Activated CD4-positive, alpha-beta memory T cell treated with anti-CD3 and anti-CD28 coated beads, Interleukin-2, amount 10 ng/mL, durations not matched to agents 7 days and 5 days (primary cell): ENCODE results near the gene TUBA8. TPM values are rescaled to one million over a fixed set of nuclear protein-coding genes. Genes with fewer than 3 reads are reported as not detected.
"Not testable (repeated sequence)": the region's sequence is repeated elsewhere in the genome, so short reads cannot be mapped to it uniquely, and the experiment has no call there.

ENCODE experiments used
- CTCF ChIA-PET: fragments of 350-600 bp; sonication (Branson Sonifier 250); formaldehyde crosslinking; loops from one replicate; lab custom pipeline; 2021; ENCODE audit warnings: antibody characterized with exemption, inconsistent platforms; lab: Charles Lee
- POLR2A ChIA-PET: fragments of 350-600 bp; sonication (Branson Sonifier 250); formaldehyde crosslinking; loops from one replicate; lab custom pipeline; 2021; ENCODE audit warnings: antibody characterized with exemption; lab: Charles Lee
- DNase-seq: peaks from one replicate; pipeline ENCODE4 v3.0.0-alpha.2; 2020
- H3K27ac Mint-ChIP-seq: one replicate; pipeline ENCODE4 v1.8.0; 2021; ENCODE audit warnings: mild to moderate bottlenecking, mixed read lengths
- H3K27me3 Mint-ChIP-seq: one replicate; pipeline ENCODE4 v1.8.0; 2021; ENCODE audit warnings: mixed read lengths
- H3K36me3 Mint-ChIP-seq: one replicate; pipeline ENCODE4 v1.8.0; 2021; ENCODE audit warnings: low read depth, mixed read lengths
- H3K4me1 Mint-ChIP-seq: one replicate; pipeline ENCODE4 v1.8.0; 2021; ENCODE audit warnings: mixed read lengths
- H3K4me3 Mint-ChIP-seq: one replicate; pipeline ENCODE4 v1.8.0; 2021; ENCODE audit warnings: mild to moderate bottlenecking, mixed read lengths
- H3K9me3 Mint-ChIP-seq: one replicate; pipeline ENCODE4 v1.8.0; 2021; ENCODE audit warnings: mixed read lengths
- total RNA-seq, 2 experiments: library from RNA; stranded (reverse); gene quantifications; one replicate each; pipeline ENCODE4 v1.2.3, GENCODE V29; 2021

TUBA8 gene
- total RNA-seq, 2 experiments from 2014 or later = 0.88 to 1.4 TPM

- no peak for DNase-seq
- ChIA-PET CTCF (no interaction called here), POLR2A (no interaction called here)
- H3K4me1 Mint-ChIP-seq = peaks cover under 1% of the 10 kb centered on the region
- H3K9me3 Mint-ChIP-seq = no peaks in the 10 kb centered on the region
- H3K27me3 Mint-ChIP-seq = peaks cover 36% of the 10 kb centered on the region
- no peaks in the 10 kb centered on the region for H3K36me3 Mint-ChIP-seq
- no peak overlapping the region for H3K4me3 Mint-ChIP-seq
- H3K27ac Mint-ChIP-seq = no peak overlapping the region
These were observed 39.9 kb upstream of the TUBA8 start for GRCh38 chr22:18070556-18071306.

- H3K9me3 Mint-ChIP-seq, H3K27ac Mint-ChIP-seq, H3K4me3 Mint-ChIP-seq, DNase-seq, H3K36me3 Mint-ChIP-seq, H3K4me1 Mint-ChIP-seq: not testable (repeated sequence)
- POLR2A ChIA-PET = interaction anchor here (1.1 kb wide), 1 partner anchor 8 kb away, joined by 3 read pairs; no protein-coding TSS in a partner anchor
- H3K27me3 Mint-ChIP-seq = peaks cover 29% of the 10 kb centered on the region
- CTCF ChIA-PET = interaction anchor here (0.7 to 2.2 kb wide), 3 partner anchors 9 to 286 kb away, joined by 3 to 7 read pairs (median 3); no protein-coding TSS in a partner anchor
These were observed 39.2 kb upstream of the TUBA8 start for GRCh38 chr22:18071307-18071967.

GRCh38 chr22:18071968-18072310 lies 38.7 kb upstream of the TUBA8 start:
- no peaks in the 10 kb centered on the region for H3K9me3 Mint-ChIP-seq
- H3K27ac Mint-ChIP-seq = no peak overlapping the region
- peaks cover 25% of the 10 kb centered on the region for H3K27me3 Mint-ChIP-seq
- peaks cover 10% of the 10 kb centered on the region for H3K4me1 Mint-ChIP-seq
- CTCF ChIA-PET = interaction anchor here (0.7 to 2.2 kb wide), 3 partner anchors 9 to 286 kb away, joined by 3 to 7 read pairs (median 3); no protein-coding TSS in a partner anchor
- POLR2A ChIA-PET = interaction anchor here (1.1 to 1.3 kb wide), 2 partner anchors 9 to 17 kb away, joined by 3 read pairs; no protein-coding TSS in a partner anchor
- no peaks in the 10 kb centered on the region for H3K36me3 Mint-ChIP-seq
- H3K4me3 Mint-ChIP-seq = no peak overlapping the region
- no peak for DNase-seq

- no peaks in the 10 kb centered on the region for H3K9me3 Mint-ChIP-seq
These were observed 37.1 kb upstream of the TUBA8 start for GRCh38 chr22:18073467-18073866.

GRCh38 chr22:18073927-18074326 lies 36.7 kb upstream of the TUBA8 start:
- POLR2A ChIA-PET, H3K36me3 Mint-ChIP-seq, DNase-seq, H3K27ac Mint-ChIP-seq, H3K27me3 Mint-ChIP-seq, H3K9me3 Mint-ChIP-seq, H3K4me3 Mint-ChIP-seq: not testable (repeated sequence)
- peaks cover 20% of the 10 kb centered on the region for H3K4me1 Mint-ChIP-seq
- CTCF ChIA-PET = interaction anchor here (6.1 kb wide), 1 partner anchor 244 kb away, joined by 89 read pairs; no protein-coding TSS in a partner anchor

More at GRCh38 chr22:18073467-18073866, 37.1 kb upstream of the TUBA8 start:
- Mint-ChIP-seq H3K27ac (no peak overlapping the region), H3K4me3 (no peak overlapping the region), H3K36me3 (peaks cover under 1% of the 10 kb centered on the region), H3K4me1 (peaks cover 15% of the 10 kb centered on the region), H3K27me3 (peaks cover 12% of the 10 kb centered on the region)
- ChIA-PET CTCF (interaction anchor here (2.2 kb wide), 1 partner anchor 288 kb away, joined by 7 read pairs; no protein-coding TSS in a partner anchor), POLR2A (interaction anchor here (1.3 kb wide), 1 partner anchor 16 kb away, joined by 3 read pairs; no protein-coding TSS in a partner anchor)
- DNase-seq = no peak

- CTCF ChIA-PET = interaction anchor here (0.7 to 6.1 kb wide), 14 partner anchors 10 to 334 kb away, joined by 3 to 89 read pairs (median 6); partner anchors contain the start of gene USP18
- DNase-seq = no peak
- H3K9me3 Mint-ChIP-seq = no peaks in the 10 kb centered on the region
- POLR2A ChIA-PET = interaction anchor here (1.2 to 4.9 kb wide), 7 partner anchors 16 to 298 kb away, joined by 3 to 72 read pairs (median 6); partner anchors contain the start of gene USP18
- no peak overlapping the region for H3K4me3 Mint-ChIP-seq
- peaks cover 31% of the 10 kb centered on the region for H3K4me1 Mint-ChIP-seq
- H3K27me3 Mint-ChIP-seq = no peaks in the 10 kb centered on the region
- H3K27ac Mint-ChIP-seq = no peak overlapping the region
- peaks cover 15% of the 10 kb centered on the region for H3K36me3 Mint-ChIP-seq
These were observed 35.4 kb upstream of the TUBA8 start for GRCh38 chr22:18075101-18075719.

GRCh38 chr22:18075720-18076497 lies 34.7 kb upstream of the TUBA8 start:
- Mint-ChIP-seq H3K27ac (no peak overlapping the region), H3K4me3 (peak overlapping the region; percentile 33)
- CTCF ChIA-PET = interaction anchor here (0.6 to 6.1 kb wide), 30 partner anchors 10 to 518 kb away, joined by 3 to 89 read pairs (median 4); partner anchors contain the start of gene USP18

GRCh38 chr22:18077087-18077638 lies 33.4 kb upstream of the TUBA8 start:
- no peaks in the 10 kb centered on the region for H3K27me3 Mint-ChIP-seq
- peak overlapping the region; percentile 93 for H3K27ac Mint-ChIP-seq
- H3K4me1 Mint-ChIP-seq = peaks cover 48% of the 10 kb centered on the region
- DNase-seq = no peak
- peak overlapping the region; percentile 93 for H3K4me3 Mint-ChIP-seq
- ChIA-PET CTCF (interaction anchor here (0.6 to 6.1 kb wide), 16 partner anchors 9 to 519 kb away, joined by 3 to 89 read pairs (median 6); partner anchors contain the start of genes MICAL3 and USP18), POLR2A (interaction anchor here (0.7 to 4.9 kb wide), 24 partner anchors 12 to 438 kb away, joined by 3 to 72 read pairs (median 5); partner anchors contain the start of genes BCL2L13, BID and USP18)
- H3K9me3 Mint-ChIP-seq = no peaks in the 10 kb centered on the region
- peaks cover 35% of the 10 kb centered on the region for H3K36me3 Mint-ChIP-seq

More at GRCh38 chr22:18075720-18076497, 34.7 kb upstream of the TUBA8 start:
- POLR2A ChIA-PET = interaction anchor here (0.7 to 4.9 kb wide), 13 partner anchors 11 to 1007 kb away, joined by 3 to 72 read pairs (median 3); partner anchors contain the start of genes BCL2L13 and USP18
- H3K36me3 Mint-ChIP-seq = peaks cover 22% of the 10 kb centered on the region
- H3K27me3 Mint-ChIP-seq = no peaks in the 10 kb centered on the region
- DNase-seq = peak; percentile 28
- H3K9me3 Mint-ChIP-seq = no peaks in the 10 kb centered on the region
- H3K4me1 Mint-ChIP-seq = peaks cover 37% of the 10 kb centered on the region

- peak within 1 kb of the TSS; percentile 93 for H3K4me3 Mint-ChIP-seq
- peak within 1 kb of the TSS; percentile 93 for H3K27ac Mint-ChIP-seq
- ChIA-PET POLR2A (interaction anchor here (0.7 to 4.9 kb wide), 26 partner anchors 13 to 448 kb away, joined by 3 to 72 read pairs (median 4); partner anchors contain the start of genes BCL2L13, BID and USP18), CTCF (interaction anchor here (0.6 to 6.1 kb wide), 13 partner anchors 9 to 520 kb away, joined by 3 to 89 read pairs (median 5); partner anchors contain the start of genes MICAL3 and USP18)
- peak; percentile 97 for DNase-seq
- no peaks in the 10 kb centered on the region for H3K9me3 Mint-ChIP-seq
- peaks cover 41% of the 10 kb centered on the region for H3K36me3 Mint-ChIP-seq
- H3K4me1 Mint-ChIP-seq = peaks cover 54% of the 10 kb centered on the region
- H3K27me3 Mint-ChIP-seq = no peaks in the 10 kb centered on the region
These were observed 32.8 kb upstream of the TUBA8 start, which contains the start of gene PEX26 for GRCh38 chr22:18077639-18078328. Gene PEX26 (plus strand): TSS chr22:18077990. CDS start chr22:18078377, 387 bp downstream.

GRCh38 chr22:18078329-18079041 lies 32.1 kb upstream of the TUBA8 start:
- H3K9me3 Mint-ChIP-seq = no peaks in the 10 kb centered on the region
- DNase-seq = peak; percentile 64
- H3K27me3 Mint-ChIP-seq = no peaks in the 10 kb centered on the region
- peaks cover 60% of the 10 kb centered on the region for H3K4me1 Mint-ChIP-seq
- ChIA-PET POLR2A (interaction anchor here (0.7 to 4.9 kb wide), 20 partner anchors 13 to 449 kb away, joined by 3 to 72 read pairs (median 5); partner anchors contain the start of genes BCL2L13, BID and USP18), CTCF (interaction anchor here (1.0 to 6.1 kb wide), 9 partner anchors 10 to 293 kb away, joined by 3 to 89 read pairs (median 7); partner anchors contain the start of genes MICAL3 and USP18)
- H3K36me3 Mint-ChIP-seq = peaks cover 48% of the 10 kb centered on the region
- peak overlapping the region; percentile 93 for H3K27ac Mint-ChIP-seq
- H3K4me3 Mint-ChIP-seq = peak overlapping the region; percentile 93
